ENCODE measurements around the gene GPR78.
"Not testable (repeated sequence)": the region's sequence is repeated elsewhere in the genome, so short reads cannot be mapped to it uniquely, and the experiment has no call there.

Gene GPR78

DNA sequence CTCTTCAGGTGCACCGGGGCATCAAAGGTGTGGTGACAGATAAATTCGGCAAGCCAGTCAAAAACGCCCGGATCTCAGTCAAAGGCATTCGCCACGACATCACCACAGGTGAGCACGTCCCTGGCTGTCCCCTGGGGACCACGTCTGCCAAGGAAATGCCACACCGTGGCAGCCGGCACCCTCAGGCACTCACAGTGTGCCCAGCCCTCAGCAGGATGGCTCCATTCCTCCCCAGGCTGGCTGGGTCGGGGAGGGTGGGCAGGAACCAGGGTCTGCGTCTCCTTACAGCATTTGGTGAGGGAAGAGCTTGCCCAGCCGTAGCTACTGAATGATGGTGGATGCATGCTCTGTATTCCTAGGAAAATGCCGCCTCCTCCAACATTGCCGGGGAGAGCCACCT lies 38.2 kb downstream of the GPR78 start:
- no peak for DNase-seq

DNA sequence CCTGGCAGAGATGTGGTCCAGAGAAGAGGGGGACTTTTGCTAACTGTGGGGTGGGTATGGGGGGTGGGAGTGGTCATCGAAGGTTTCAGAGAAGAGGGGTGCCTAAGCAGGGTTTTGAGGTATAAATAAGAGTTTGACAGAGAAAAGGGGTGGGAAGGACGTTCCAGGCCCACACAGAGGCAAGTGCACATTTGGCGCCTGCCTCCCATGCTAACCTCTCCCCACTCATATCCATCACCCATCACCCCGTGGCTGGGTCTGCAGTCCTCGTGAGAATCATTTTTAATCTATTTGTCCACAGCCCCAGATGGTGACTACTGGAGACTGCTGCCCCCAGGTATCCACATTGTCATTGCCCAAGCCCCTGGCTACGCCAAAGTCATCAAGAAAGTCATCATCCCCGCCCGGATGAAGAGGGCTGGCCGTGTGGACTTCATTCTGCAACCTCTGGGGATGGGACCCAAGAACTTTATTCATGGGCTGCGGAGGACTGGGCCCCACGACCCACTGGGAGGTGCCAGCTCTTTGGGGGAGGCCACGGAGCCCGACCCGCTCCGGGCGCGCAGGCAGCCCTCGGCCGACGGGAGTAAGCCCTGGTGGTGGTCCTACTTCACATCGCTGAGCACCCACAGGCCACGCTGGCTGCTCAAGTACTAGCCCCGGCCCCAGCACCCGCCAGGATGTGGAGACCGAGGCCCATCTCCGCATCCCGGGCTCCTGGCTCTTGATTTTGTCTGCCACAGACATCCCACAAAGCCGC lies 38.9 kb downstream of the GPR78 start:
- DNase-seq = no peak

DNA sequence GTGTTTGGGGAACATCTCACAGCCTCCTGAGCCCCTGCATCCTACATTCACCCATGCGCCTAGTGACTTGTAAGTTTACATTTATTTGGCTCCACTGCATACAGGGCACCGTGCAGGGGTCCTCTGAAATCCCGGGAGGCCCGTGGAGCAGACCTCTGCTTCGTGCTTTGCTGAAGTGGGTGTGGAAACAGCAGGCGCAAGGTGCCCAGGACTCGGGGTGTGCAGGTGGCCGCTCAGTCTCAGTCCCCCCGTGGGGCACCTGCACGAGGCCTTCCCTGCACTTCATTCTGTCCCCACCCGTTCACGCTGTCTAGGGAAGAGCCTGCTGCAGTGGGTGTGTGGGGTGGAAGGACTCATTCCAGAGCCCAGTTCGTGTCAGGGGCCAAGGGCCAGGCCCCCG lies 40.9 kb downstream of the GPR78 start:
- not testable (repeated sequence) for DNase-seq

DNA sequence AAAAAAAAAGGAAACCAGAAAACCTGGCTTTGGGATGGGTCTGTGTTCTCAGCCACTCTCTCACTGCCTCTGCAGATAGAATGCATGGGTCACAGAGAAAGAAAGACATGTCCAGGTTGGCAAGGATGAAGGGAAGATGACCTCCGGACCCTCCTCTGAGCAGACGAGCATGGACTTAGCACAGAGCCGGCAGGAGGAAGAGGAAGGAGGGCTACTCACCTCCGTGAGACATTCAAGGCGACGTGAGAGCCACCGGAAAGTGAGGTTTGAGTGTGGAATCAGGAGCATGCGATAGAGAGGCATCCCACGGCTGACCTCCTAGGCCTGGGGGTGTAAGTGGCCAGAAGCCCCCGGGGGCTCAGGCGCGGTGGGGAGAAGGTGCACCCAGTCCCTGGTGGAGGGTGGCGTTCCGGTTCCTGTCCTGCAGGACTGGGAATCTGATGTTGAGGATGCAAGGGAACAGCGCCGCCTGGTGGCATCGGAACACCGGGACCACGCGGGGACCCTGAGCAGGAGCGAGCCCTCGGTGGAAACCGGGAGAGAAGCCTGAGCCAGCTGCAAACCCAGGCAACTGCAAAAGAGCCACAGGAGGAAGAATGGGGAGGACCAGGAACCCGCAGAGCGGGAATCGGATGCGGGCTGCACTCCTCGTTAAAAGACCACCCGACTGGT lies 44.5 kb downstream of the GPR78 start:
- not testable (repeated sequence) for DNase-seq

DNA sequence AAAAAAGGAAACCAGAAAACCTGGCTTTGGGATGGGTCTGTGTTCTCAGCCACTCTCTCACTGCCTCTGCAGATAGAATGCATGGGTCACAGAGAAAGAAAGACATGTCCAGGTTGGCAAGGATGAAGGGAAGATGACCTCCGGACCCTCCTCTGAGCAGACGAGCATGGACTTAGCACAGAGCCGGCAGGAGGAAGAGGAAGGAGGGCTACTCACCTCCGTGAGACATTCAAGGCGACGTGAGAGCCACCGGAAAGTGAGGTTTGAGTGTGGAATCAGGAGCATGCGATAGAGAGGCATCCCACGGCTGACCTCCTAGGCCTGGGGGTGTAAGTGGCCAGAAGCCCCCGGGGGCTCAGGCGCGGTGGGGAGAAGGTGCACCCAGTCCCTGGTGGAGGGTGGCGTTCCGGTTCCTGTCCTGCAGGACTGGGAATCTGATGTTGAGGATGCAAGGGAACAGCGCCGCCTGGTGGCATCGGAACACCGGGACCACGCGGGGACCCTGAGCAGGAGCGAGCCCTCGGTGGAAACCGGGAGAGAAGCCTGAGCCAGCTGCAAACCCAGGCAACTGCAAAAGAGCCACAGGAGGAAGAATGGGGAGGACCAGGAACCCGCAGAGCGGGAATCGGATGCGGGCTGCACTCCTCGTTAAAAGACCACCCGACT lies 50.2 kb downstream of the GPR78 start:
- DNase-seq = not testable (repeated sequence)

DNA sequence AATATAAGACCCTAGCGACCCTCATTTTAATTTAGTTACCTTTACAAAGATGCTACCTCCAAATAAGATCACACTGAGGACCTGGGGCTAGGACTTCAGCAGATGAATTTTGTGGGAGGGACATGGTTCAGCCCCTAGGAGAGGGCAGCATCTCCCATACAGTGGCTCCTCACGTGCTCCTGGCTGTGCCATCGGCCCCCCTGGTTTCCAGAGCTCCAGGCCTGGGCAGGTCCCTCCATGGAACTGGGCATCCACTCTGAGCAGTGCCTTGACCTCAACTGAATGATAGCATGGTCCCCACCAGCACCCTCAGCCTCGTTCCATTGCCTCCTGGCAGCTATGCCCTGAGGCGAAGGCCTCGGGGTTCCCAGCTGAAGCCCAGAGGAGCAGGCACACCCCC lies 51.7 kb downstream of the GPR78 start:
- DNase-seq = not testable (repeated sequence)

DNA sequence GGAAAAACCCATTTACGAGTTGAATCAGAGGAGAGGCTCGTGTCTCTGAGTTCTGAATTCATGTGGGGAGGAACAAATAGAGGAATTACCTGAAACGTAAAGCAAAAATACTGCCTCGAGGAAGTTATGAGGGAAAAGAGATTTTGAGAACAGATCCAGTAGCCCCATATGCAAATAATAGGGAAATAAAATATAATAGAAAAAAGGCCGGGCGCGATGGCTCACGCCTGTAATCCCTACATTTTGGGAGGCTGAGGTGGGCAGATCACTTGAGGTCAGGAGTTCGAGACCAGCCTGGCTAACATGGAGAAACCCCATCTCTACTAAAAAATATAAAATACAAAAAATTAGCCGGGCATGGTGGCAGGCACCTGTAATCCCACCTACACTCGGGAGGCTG lies 54.6 kb downstream of the GPR78 start:
- DNase-seq = not testable (repeated sequence)

DNA sequence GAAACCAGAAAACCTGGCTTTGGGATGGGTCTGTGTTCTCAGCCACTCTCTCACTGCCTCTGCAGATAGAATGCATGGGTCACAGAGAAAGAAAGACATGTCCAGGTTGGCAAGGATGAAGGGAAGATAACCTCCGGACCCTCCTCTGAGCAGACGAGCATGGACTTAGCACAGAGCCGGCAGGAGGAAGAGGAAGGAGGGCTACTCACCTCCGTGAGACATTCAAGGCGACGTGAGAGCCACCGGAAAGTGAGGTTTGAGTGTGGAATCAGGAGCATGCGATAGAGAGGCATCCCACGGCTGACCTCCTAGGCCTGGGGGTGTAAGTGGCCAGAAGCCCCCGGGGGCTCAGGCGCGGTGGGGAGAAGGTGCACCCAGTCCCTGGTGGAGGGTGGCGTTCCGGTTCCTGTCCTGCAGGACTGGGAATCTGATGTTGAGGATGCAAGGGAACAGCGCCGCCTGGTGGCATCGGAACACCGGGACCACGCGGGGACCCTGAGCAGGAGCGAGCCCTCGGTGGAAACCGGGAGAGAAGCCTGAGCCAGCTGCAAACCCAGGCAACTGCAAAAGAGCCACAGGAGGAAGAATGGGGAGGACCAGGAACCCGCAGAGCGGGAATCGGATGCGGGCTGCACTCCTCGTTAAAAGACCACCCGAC lies 55.8 kb downstream of the GPR78 start:
- not testable (repeated sequence) for DNase-seq

Data from activated CD4-positive, alpha-beta T cell treated with anti-CD3 and anti-CD28 coated beads for 48 hours (primary cell).